HFF-Myc (cell line): ENCODE data around the gene LYAR.
"Not testable (repeated sequence)": the region's sequence is repeated elsewhere in the genome, so short reads cannot be mapped to it uniquely, and the experiment has no call there.

ENCODE experiments used
- DNase-seq: peaks from one replicate; pipeline ENCODE4 v3.0.0-alpha.2; 2011; ENCODE audit warnings: low read depth; ENCODE audit errors: extremely low read depth
- H3K4me3 ChIP-seq: replicated peaks from 2 replicates; pipeline ENCODE4 v1.5.1; 2011; ENCODE audit warnings: low read depth, mild to moderate bottlenecking, control low read depth, low read length
- TF ChIP-seq, protein P1 (sequence below): IDR thresholded peaks from 2 replicates; pipeline ENCODE4 v1.5.1; 2012; ENCODE audit warnings: mild to moderate bottlenecking, low read depth, low read length, control low read depth; ENCODE audit errors: missing control alignments

The LYAR gene

DNA sequence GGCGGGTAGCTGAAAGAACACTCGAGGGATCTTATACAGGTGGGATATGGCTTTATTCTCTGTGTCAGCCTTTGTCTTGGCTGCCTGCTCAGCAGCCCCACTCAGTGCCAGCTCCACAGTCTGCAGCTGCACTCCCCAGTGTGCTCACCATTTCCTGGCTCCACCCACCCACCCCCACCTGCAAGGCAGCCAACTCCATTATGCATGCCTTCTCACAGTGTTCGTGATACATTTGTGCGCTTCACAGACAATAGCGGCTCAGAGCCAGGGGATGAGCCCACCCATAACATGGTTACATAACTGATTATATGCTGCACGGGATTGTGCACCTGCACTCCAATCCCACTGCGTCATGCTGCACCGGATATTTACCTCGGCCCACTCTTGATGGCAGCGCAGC is 33.2 kb downstream of the LYAR start:
- no peak for DNase-seq
- H3K4me3 ChIP-seq: no peak overlapping the region
- TF ChIP-seq, protein P1, sequence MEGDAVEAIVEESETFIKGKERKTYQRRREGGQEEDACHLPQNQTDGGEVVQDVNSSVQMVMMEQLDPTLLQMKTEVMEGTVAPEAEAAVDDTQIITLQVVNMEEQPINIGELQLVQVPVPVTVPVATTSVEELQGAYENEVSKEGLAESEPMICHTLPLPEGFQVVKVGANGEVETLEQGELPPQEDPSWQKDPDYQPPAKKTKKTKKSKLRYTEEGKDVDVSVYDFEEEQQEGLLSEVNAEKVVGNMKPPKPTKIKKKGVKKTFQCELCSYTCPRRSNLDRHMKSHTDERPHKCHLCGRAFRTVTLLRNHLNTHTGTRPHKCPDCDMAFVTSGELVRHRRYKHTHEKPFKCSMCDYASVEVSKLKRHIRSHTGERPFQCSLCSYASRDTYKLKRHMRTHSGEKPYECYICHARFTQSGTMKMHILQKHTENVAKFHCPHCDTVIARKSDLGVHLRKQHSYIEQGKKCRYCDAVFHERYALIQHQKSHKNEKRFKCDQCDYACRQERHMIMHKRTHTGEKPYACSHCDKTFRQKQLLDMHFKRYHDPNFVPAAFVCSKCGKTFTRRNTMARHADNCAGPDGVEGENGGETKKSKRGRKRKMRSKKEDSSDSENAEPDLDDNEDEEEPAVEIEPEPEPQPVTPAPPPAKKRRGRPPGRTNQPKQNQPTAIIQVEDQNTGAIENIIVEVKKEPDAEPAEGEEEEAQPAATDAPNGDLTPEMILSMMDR: no peak

DNA sequence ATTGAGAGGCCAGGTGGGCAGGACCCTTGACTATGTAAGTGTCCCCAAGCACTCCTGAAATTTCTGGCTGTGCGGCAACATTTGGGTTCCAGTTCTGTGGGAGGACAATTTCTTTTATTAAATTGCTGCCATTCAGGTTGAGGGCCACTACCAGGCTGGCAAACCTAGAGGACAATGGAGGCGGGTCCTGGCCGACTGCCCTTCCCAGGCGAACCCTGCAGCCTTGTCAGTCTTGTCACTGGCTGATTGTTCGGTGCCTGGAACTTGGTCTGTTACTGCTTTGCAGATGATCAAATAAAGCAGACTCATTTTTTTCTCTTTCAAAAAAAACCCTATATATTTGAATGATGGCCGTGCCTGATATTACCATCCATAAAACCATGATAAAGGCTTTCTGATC is 35.3 kb downstream of the LYAR start:
- TF ChIP-seq, protein P1: no peak
- no peak overlapping the region for H3K4me3 ChIP-seq

DNA sequence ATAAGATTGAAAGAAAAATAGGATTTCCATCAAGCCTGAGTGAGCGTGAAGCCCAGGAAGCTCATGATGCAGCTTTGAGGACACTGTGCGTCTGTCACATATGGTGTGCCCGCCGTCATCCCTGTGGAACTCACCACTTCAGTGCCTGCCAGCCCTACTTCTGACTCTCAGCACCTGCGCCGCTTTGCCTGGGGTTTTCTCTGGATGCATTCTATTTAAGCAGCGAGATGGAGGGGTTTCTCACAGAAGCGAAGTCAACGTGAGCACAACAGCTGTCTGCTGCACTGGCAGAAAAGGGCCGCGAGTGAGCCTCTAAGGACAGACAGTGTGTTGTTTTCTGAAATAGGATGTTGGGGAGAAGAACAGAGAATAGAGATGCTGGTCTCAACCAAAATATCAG is 35.8 kb downstream of the LYAR start:
- no peak overlapping the region for H3K4me3 ChIP-seq
- TF ChIP-seq, protein P1: no peak

More for the DNA sequence above, 35.3 kb downstream of the LYAR start:
- no peak for DNase-seq

DNA sequence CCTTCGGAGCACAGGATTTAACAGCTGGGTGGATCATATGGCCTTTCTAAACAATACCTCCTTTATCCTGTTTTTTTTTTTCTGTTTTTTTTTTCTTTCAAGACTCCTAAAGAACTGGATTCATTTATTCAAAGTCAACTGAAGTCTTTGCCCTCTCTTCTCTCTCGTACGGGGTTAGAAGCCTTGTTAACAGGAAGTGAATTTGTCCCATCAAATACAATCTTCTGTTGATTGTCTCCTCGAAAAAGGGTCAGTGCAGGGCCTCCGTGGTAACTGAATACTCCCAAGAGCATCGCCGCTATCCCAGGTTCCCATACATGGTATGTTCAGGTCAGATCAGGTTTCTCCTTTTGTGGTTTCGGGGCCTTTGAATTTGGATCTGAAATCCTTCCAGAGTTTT is 40.1 kb downstream of the LYAR start:
- no peak overlapping the region for H3K4me3 ChIP-seq
- no peak for DNase-seq
- TF ChIP-seq, protein P1: no peak

More for the DNA sequence above, 35.8 kb downstream of the LYAR start:
- no peak for DNase-seq

DNA sequence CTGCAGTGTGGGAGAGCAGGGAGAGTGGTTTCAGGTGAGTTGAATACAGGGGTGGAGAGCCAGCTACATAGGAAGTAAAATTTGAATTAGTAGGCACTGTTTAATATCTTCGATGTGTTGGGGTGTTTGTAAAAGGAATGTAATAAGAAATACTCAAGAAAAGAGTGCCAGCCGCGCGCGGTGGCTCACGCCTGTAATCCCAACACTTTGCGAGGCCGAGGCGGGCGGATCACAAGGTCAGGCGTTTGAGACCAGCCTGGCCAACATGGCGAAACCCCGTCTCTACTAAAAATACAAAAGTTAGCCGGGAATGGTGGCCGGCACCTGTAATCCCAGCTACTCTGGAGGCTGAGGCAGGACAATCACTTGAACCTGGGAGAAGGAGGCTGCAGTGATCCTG is 40.6 kb downstream of the LYAR start:
- DNase-seq, H3K4me3 ChIP-seq: not testable (repeated sequence)

DNA sequence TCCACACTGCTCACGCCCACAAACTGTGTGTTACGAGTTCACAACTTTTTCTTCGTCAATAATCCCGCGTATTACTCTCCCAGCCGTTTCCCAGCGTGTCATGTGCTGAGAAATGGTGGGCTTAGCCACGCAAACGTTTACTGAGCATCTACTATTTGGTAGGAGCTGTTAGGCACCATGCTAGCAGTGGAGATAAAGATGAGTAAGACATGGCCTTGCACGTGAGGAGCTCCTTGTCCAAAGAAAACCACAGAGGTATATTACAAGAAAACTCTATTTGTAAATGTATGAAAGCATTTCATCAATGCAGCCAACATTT is 41.1 kb downstream of the LYAR start:
- H3K4me3 ChIP-seq: peak overlapping the region; percentile 97
- no peak for DNase-seq
- TF ChIP-seq, protein P1: no peak

DNA sequence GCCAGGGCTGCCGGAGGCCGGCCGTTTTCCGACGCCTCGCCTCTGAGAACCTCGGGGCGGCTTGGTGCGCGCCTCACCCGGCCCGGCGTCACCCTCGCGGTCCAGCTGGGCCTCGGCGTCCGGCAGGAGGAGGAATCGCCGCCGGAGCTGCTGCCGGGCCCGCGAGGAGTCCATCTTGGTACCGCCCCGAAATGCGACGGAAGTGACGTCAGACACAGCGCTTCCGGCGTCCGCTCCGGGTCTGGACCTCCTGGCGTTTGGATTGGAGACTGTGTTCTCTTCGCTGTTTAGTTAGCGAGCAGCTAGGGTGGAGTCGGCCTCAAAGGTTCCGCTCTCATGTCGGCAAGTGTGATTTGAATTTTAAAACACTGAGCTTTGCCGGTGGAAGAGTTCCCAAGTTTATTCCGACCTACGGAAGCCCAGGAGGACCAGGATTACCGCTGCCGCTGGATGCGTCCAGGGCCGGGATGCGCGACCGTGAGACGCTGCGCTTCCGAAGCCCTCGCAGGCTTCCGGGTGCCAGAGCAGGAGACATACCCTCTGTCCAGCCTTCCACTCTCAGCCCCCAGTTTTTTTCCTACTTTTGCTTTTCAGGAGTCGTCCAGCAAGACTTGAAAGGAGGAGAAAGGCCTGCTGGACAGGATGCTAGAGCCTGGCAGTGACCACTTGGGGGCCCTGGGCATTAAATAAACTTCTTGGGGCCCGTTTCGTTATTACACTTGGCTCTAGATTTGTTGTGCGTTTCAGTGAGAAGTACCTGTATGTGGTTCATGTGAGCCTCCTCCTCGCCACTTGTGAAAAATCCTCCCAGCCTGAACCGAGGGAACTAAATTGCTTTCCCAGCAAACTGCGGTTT is 41.7 kb downstream of the LYAR start, which contains the start of gene TMEM128:
Gene TMEM128 (minus strand): TSS at position 195 of the 856 bp plus-strand sequence. CDS start 21 bp downstream, at position 174.
- TF ChIP-seq, protein P1: no peak
- DNase-seq: peak; percentile 81

More for the DNA sequence above, 41.7 kb downstream of the LYAR start, which contains the start of gene TMEM128:
- peak within 1 kb of the TSS; percentile 97 for H3K4me3 ChIP-seq
